NCI-H345 treated with DMSO at 0.1 percent for 48 hours (cell line): ENCODE results near the gene FXYD2.
A peak's percentile ranks its signal among the peaks of the same experiment; 100 is the strongest.
"Not testable (repeated sequence)": the region's sequence is repeated elsewhere in the genome, so short reads cannot be mapped to it uniquely, and the experiment has no call there.

Experiments used
- DNase-seq: peaks from one replicate; lab custom pipeline; 2025; ENCODE audit not compliant: unreplicated experiment; lab: John Stamatoyannopoulos, UW

The FXYD2 gene

DNA sequence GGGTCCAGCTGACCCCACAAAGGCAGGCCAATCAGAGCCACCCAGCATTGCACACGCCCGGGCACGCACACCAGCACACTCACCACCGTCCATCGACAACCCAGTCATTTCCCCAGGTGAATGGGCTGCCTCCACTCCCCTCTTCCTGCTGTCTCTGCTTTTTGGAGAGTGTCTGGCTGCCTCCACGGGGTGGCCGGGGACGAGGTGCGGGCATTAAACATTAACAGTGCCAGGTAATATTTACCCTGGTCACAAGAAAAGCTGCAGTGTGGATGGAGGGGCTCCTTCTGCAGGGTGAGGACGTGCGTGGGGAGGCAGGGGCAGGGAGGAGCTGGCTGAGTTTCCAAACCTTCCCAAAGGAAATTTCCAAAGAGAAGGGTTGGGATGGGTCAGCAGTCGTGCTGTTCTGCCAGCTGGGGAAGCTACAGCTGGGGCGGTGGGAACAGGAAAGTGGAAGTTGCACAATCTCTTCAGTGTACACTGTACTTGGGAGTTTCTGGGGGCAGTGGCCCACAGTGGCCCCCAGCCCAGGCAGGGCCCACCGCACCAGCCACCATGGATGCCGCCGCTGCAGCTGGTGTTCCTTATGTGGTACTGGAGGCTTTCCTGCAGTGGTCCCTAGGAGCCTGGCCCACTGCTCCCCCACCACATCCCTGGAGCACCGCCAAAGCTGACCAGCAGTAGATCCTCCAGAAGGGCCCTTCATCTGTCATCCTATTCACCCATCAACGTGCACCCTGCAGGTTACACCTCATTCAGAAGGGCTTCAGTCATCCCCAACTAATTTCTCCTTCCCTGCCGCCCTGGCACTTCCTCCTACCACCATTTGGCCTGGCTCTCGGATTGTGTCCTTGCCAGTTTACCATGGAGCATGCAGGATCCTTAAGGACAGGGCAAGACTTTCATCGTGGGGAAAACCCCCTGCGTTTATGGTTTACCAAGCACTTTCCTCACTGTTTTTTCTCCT lies at the start of gene FXYD2:
Gene FXYD2, minus strand, starts transcription at position 174 of the 967 bp plus-strand sequence. Its CDS starts 66 bp downstream, at position 108.
- peak; percentile 41 for DNase-seq

DNA sequence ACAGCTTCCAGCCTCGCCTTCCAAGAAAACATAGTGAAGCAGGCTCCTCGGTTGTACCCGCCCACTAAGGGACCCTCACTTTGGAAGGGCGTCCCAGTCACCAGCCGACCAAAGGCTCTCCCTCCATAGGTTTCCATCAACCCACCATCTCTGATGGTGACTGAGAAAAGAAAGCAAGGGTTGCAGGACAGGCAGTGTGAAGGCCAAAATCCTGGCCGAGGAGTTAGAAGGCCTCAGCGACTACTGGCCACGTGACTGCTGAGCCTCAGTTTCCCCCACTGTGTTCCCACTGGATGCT lies 49.2 kb upstream of the FXYD2 start:
- no peak for DNase-seq

DNA sequence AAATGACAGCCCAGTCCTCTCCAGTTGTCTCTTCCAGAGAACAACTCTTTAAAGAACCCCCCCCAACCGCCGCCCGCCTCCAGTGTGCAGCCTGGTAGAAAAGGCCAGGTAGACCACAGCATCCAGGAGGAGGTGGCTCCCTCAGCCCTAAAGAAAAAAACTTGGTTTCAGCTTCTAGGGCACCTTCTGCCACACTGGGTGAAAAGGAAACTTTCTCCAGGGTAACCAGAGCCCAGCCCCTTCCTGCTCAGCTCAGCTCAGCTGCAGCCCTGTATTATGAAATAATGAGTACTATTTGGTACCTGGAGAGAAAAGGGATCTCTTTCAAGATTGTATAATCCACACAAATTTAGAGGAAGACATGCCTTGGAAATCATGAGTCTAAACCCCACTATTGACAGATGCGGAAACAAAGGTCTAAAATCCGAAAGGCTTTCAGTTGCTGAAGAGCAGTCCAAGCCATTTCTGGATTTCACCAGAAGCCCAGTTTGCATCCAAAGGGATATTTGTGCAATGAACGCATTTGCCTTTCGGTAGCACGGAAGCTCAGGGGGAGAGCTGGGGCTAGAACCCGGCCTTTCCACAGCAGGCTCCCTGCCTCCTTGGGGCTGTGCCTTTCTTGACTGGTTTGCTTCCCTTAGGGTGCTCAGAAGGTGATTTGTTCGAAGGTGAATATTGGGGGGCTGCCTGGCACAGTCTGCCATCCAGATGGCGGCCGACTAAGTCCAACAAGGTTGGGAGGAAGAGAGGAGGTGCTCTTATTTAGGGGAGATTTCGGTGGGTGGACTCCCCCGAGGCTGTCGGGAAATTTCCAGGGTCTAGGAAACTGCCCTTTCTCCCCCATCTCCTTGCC lies 48.7 kb upstream of the FXYD2 start:
- DNase-seq = no peak

DNA sequence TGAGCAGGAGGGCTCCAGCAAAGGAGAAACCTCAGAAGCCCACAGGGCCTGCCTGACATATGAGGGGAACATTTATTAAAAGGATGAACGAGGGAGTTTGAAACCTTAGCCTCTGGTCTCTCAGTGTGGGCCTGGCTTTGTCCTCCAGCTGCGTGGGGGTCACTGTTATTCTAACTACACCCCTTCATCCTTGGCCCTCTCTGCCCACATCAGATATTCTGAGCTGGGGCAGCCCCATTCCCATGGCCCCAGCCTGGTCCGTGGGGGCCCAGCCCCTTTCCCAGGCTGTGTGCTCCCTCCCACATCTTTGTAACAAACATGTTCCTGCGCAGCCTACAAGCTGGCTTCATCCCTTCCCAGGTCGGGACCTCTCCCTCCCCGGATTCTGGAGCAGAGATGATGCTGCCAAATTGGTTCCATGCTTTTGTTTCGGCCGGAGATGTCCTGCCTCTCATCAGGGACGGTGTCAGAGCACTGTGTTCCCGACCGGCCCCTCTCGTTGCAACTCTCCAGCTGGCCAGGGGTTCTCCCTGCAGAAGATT lies 47.9 kb upstream of the FXYD2 start:
- no peak for DNase-seq

DNA sequence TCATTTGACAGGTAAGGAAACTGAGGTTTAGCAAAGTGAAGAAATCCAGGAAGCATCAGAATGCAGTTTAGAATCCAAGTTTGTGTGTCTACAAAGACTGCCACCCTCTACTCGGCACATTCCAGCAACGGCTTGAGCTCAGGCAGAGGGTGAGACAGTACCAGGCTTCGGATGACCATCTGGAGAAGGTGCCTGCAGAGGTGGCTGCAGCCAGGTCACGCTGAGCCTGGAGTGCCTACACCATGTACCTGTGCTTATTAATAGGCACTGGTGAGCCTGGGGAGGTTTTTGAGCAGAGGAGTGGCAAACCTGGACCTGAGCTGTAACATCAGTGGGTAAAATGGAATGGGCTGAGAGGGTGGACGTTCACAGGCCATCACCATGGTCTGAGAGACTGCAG lies 47.2 kb upstream of the FXYD2 start:
- no peak for DNase-seq

DNA sequence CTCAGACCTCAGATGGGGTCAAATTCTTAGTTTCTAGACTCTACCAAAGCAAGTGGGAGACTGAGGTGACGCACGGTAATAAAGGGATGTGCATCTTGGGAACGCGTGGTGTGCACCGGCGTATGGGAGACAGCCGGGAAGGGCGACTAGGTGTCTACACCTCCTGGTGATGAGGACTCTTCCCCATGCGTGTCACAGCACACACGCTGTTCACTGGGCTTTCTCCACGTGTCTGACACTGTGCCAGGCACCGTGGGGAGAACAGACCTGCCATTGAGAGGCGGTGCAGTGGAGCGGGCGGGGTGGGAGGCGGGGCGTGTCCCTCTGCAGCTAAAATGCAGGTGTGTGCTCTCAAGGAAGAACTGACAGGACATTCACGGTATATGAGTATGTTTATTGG lies 46.6 kb upstream of the FXYD2 start:
- no peak for DNase-seq

DNA sequence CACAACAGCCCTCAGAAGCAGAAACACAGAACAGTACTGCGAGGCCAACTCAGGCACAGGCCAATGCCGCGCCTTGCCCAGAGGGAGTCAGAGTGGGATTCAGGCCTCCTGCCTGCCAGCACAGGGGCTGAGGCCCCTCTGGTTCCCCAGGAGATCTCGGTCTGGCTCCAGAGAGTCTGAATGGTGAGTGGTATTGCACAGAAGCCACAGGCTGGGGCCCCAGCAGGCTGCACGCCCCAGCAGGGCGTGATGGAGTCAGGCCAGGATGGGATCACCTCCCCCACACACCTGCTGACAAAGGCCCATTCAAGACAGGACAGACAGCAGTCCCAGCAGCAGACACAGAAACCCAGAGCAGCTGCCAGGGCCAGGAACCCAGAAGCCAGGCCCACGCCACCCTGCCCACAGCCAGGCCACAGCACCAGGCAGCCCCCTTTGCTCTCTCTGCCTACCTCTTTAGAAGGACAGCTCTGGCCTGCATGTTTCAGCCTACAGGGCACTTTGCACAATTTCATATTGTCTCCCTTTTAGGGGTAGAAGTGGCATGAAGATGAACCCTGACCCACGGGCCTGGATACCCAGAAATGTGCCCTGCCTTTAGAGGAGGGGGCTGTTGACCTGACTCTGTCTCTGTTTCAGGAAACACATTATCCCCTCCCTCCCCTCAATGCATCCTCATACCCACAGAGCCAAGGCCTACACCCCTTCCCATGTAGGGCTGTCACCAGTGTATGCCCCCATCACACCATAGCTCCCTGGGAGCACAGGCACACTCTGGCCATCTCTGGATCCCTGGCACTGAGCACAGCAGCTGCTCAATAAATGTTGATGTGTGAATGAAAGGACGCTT lies 45.8 kb upstream of the FXYD2 start:
- DNase-seq = peak; percentile 79

DNA sequence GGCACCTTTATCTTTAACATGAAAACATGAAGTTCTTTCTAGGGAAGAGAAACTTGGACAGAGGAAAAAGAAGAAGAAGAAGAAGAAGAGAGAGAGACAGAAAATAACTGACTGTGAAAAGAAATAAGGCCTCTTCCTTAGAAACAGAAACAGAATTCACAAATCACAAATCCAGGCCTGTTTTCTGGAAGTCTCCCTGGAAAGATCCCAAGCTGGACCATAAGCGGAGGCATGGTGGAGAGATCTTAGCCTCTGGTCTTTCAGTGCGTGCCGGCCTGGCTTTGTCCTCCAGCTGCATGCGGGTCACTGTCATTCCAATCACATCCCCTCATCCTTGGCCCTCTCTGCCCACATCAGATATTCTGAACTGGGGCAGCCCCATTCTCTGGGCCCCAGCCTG lies 45.1 kb upstream of the FXYD2 start:
- no peak for DNase-seq

DNA sequence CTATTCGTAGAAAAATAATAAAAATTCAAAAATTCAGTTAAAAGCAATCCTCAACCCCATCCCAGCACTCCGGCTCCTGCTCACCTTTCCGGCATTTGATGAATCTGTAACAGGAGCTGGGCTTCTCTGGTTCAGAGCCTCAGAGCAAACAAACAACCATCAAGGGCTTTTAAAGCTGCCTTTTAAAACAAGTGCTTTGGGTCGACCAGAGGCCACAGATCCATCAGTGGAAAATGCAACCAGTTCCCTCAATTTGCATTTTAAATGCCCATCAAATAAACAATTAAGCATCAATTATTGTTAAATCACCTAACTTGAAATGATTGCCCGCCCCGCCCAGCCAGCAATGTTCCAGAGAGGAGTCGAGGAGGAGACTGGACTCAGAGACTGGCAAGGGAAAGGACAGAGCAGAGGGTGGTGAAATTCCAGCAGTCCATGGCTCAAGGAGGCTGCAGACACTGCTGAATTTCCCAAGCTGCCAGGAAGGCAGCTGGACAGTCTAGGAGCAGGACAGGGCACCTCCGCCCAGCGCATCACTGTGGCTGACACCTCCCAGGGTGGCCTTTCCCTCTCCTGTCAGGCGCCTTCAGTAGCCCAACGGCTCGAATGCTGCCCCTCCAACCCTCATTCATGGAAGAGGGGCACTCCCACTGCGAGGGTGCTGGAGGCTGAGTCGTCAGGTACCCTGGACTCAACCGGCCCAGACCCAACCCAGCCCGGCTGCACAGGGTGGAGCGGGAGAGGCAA lies 44.4 kb upstream of the FXYD2 start:
- peak; percentile 34 for DNase-seq

DNA sequence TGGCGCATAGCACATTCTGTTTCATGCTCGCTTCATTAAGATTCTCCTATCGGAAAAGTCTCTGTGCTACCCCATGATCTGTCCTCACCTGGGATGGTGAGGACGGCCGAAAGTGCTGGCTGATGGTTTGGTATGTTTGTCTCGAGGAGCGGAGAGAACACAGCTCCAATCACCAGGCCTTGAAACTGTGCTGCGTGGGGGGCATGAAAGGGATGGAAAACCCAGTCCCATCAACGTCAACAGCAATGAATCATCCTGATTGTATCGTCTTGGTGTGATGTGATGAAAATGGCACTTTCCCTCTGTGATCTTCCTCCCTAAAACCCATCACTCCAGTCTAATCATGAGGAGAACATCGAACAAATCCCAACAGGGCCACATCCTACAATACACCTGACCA lies 43.5 kb upstream of the FXYD2 start:
- DNase-seq = no peak

DNA sequence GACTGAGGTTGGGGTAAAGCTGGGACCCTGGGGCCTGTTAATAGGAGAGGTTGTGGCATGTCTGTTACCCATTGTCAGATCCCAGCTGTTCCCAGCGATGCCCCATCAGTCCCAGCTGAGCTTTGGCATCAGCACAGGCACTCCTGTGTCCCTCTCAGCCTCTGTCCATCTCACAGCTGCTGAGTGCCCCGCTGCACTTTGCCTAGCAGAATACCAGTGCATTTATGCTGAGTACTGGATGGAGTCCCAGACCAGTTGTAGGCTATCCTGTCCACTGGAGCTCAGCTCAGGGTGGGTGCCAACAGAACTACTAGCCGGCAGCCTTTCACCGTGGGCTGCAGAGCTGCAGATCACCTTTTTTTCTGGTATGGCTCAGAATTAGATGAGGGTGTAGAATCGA lies 42.0 kb upstream of the FXYD2 start:
- no peak for DNase-seq

DNA sequence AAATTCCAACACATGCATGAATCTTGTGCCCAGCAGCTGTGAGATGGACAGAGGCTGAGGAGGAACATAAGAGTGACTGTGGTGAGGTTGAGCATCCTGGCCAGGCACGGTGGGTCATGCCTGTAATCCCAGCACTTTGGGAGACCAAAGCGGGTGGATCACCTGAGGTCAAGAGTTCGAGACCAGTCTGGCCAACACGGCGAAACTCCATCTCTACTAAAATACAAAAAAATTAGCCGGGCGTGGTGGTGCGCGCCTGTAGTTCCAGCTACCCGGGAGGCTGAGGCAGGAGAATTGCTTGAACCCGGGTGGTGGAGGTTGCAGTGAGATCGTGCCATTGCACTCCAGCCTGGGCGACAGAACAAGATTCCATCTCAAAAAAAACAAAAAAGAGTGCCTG lies 41.0 kb upstream of the FXYD2 start:
- not testable (repeated sequence) for DNase-seq

DNA sequence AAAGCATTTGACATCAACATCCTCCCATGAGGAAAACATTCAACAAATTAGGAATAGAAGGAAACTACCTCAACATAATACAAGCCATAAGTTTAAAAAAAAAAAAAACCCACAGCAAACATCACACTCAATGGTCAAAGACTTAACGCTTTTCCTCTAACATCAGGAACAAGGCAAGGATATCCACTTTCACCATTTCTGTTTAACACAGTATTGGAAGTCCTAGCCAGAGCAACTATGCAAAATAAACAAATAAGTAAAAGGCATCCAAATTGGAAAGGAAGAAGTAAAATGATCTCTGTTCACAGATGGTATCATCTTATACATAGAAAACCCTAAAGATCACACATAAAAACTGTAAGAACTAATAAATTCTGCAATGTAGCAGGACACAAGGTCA lies 38.8 kb upstream of the FXYD2 start:
- DNase-seq = no peak

DNA sequence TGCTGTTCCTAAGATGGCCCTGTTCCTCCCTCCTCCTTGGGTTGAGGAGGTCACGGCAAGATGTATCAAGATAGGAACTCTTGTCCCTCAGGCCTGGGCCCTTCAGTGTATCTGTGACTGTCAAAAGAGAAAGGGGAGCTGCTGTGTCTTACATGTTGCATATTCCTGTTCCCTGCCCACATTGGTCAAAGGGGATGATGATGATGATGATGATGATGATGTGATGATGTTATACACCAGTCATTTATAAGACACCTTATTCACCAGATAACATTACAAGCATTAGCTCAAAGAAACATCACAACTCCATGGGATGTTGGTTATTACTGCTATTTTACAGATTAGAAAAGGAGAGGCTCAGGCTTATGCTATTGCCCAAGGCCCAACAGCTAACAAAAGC lies 38.2 kb upstream of the FXYD2 start:
- DNase-seq = no peak

DNA sequence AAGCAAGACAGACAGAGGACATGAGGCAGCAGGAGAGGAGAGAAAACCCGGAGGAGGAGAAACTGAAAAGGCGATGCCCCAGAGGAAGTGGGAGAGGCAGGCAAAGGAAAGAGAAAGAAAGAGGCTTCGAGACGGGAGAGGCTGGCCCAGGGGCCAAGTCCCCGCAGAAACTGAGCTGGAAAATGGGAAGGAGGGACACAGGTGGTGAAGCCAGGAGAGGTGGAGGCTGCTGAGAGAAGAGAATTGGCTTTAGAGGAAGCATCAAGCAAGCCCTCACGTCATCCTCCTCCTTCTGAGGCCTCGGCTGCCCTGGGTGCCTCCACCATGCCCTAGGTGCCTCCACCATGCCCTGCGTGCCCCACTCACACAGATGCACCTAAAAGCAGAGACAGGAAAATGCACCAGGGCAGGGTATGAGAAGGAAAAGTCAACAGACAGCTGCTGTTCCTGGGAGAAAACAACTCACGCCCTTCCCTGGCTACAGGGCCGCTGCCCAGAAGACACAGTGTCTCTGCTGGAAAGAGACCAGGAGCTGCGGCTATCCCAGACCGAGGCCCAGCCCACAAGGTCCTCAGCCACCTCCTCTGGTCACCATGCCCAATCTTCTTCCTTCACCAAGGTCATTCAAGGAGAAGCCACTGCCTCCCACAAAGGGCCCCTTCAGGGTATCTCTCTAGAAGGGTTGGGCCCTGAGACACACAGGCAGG lies 37.6 kb upstream of the FXYD2 start:
- DNase-seq = no peak

DNA sequence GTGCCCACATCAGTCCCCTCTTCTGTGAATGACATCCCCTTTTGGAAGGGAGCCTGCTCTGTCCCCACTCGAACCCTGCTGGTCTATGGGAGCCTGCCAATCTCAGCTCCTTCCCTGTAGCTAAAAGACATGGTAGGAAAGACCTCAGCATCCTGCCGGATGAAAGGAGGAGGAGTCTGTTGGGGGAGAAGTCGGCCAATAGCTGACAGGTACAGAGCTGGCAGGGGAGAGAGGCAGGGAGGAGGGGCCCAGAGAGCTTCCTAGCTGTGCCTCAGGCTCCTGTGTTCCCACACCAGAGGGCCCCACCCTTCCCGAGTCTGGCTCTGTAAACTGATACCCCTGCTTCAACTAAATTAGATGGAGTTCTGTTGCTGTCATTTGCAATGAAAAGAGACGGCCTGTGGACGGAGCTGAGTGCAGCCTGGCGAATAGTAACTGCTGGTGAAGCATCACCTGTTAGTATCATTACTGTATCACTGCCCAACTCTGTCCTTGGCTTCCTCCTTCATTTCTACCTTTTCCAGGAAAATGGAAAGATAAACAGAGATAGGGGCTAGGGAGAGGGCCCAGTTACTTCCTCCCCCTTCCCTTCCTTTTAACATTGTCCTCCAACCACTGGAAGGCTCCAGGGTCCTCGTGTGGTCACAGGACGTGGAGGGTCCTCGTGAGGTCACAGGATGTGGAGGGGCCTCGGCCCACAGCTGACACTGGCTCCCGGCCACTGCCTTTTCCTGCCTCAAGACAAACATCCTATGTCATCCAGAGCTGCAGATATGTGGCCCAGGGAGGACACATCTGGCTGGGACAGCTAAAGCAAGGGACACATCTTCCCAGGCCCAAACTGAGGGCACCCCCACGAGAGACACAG lies 36.8 kb upstream of the FXYD2 start:
- DNase-seq = peak; percentile 88

DNA sequence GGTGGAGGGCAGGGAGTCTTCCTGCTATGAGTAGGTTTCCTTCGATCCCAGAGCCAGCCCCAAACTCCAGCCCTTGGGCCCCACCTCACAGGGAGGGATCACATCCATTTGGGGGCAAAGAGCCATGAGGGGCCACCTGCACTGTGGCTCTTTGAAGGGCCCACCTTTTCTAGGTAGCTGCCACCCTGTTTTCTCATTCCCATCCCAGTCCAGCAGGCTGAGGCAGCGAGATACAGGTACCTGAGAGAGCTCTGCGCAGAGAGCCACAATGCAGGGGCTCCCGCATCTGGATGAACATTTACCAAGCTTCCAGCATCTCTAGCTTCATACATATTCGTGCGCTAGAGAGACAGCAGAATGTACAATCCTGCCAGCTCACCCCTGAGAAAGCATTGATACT lies 35.6 kb upstream of the FXYD2 start:
- DNase-seq = no peak

DNA sequence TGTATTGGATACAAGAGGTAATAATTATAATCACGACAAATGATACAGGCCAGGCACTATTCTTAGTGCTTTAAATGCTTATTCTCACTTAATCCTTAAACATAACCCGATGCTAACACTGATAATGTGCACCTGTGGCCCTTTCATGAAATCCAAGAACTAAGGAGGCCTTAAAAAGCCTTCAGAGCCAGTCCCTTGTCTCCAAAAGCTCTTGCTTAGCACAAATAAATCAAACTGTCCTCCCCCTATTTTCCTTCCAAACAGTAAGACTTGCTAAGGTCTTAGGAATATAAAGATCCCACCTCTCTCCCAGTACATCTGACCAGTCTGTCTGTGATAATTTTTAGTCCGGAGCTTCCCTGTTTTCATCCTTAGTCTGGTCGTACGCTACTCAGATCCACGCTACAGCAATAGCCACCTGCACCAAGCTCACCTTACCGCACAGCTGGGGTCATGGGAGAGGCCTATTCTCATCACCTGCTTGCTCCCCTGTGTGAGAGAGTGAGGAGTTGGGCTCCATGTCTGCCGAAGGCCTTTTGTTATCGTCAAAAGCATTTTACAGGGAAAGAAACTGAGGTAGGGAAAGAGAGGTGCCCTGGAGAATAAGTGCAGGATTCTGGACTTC lies 35.1 kb upstream of the FXYD2 start:
- DNase-seq = peak; percentile 15
